HG03135 (cell line): Measurements from ENCODE around the gene HYKK.
A peak's percentile ranks its signal among the peaks of the same experiment; 100 is the strongest.
"Not testable (repeated sequence)": the region's sequence is repeated elsewhere in the genome, so short reads cannot be mapped to it uniquely, and the experiment has no call there.

Experiments
- ATAC-seq: cut with Tn5 transposase; IDR thresholded peaks from one replicate; pipeline ENCODE4 v1.9.1; 2021; ENCODE audit warnings: mild to moderate bottlenecking, moderate library complexity; ENCODE audit not compliant: unreplicated experiment

The HYKK gene

DNA sequence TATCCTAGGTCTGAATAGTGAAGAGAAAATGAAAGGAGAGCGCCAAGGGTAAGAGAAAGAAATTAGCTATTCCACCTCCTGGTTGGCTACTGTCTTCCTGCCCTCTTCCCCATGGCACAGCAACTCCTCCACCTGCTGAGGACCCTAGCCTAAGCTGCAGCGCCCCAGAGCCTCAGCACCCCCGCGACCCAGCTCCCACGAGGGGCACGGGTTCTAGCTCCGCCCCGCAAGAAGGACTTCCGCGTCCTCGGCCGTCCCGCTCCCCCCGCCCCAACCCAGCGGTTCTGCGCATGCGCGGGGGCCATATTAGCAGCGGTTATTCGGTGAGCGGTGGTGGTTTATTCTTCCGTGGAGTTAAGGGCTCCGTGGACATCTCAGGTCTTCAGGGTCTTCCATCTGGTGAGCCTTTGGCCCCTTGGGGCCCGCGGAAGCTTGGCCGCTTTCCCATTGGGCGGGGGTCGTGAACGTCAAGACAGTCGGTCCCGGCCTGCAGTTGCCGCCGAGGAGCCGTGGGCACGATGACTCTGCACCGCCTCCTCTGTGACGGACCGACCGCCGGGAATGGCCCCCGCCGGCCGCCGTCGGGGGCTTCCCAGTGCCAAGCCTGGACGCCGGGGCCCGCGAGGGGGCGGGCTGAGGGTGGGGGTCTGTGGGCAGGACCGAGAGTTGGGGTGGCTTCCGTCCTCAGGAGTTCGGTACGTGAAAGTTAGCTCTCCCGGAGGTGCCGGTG is 32.9 kb downstream of the HYKK start, which contains the start of gene PSMA4:
TSS of gene PSMA4 (plus strand) at position 304 of the 730 bp plus-strand sequence. CDS start 1,484 bp downstream, outside the sequence.
- peak; percentile 79 for ATAC-seq

- ATAC-seq = no peak
These were observed 33.7 kb downstream of the HYKK start for GRCh38 chr15:78540871-78541743.

DNA sequence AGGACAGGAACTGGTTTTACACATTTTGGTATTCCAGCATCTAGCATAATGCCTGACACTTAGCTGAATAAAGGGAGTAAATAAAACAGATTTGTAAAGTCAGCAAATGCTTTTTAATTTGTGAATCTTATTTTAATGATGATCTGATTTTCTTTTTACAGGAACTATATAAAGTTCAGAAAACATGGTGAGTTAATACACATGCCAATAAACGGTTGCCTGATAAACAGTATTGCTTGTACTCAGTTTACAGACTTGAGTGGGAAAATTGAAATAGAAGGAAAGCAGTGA is 34.3 kb downstream of the HYKK start:
- ATAC-seq = no peak

GRCh38 chr15:78542647-78543046 is 35.3 kb downstream of the HYKK start:
- no peak for ATAC-seq

- no peak for ATAC-seq
These were observed 42.8 kb downstream of the HYKK start for GRCh38 chr15:78550194-78550593.

- no peak for ATAC-seq
These were observed 43.4 kb downstream of the HYKK start for GRCh38 chr15:78550815-78551214.

GRCh38 chr15:78551902-78552301 is 44.5 kb downstream of the HYKK start:
- no peak for ATAC-seq

DNA sequence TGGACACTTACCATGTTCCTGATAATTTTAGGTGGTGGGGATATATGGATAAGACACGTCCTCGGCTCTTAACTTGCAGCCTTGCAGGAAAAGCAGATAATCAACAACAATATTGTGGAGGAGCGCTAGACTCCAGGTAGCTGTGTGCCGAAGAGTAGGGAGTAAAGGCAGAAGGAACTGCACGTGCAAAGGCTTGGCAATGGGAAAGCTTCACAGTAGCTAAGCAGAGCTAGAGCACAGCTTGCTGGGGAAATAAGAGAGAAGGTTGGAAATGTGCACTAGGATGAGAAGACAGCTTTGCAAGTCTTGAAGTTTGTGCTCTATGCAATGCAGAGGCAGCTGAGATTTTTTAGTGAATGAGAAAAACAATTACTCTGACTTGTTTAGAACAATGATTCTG is 45.2 kb downstream of the HYKK start:
- ATAC-seq = no peak

DNA sequence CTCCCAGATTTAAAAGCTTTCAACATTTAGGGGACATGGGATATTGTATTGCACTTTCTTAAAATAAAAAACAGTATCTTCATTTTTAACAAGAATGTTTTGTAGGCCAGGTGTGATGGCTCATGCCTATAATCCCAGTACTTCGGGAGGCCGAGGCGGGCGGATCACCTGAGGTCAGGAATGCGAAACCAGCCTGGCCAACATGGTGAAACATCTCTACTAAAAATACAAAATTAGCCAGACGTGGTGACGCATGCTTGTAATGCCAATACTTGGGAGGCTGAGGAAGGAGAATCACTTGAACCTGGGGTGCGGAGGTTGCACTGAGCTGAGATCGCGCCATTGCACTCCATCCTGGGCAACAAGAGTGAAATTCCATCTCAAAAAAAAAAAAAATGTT is 52.8 kb downstream of the HYKK start:
- ATAC-seq = not testable (repeated sequence)

GRCh38 chr15:78561490-78561889 is 54.1 kb downstream of the HYKK start:
- ATAC-seq = no peak

DNA sequence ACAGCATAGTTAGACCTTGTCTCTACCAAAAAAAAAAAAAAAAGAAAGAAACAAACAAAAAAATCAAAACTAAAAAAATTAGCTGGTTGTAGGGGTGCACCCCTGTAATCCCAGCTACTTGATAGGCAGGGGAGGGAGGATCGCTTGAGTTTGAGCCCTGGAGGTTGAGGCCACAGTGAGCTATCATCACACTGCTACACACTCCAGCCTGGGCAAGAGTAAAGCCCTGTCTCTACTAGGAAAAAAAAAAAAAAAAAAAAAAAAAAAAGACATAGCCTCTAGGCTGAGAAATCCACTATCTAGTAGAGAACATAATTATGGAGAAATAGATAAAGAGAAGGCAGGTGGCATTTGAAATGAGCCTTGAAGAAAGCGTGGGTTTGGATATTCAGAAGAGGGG is 55.7 kb downstream of the HYKK start:
- no peak for ATAC-seq

DNA sequence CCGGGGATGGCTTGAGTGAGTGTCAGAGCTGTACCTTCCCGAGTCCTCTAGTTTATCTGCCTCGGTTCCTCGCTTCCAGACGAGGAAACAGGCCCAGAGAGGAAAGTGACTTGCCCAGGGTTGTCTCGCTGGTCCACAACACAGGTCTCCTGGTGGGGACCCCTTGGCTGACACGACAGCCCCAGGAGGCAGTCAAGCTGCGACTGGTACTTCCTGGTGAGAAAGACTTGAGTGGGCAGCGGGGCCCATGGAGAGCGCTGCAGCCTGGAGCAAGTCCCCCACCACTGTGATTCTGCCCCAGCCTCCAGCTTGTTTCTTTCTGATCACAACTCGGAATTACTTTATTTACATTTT is 57.3 kb downstream of the HYKK start:
- ATAC-seq = no peak

DNA sequence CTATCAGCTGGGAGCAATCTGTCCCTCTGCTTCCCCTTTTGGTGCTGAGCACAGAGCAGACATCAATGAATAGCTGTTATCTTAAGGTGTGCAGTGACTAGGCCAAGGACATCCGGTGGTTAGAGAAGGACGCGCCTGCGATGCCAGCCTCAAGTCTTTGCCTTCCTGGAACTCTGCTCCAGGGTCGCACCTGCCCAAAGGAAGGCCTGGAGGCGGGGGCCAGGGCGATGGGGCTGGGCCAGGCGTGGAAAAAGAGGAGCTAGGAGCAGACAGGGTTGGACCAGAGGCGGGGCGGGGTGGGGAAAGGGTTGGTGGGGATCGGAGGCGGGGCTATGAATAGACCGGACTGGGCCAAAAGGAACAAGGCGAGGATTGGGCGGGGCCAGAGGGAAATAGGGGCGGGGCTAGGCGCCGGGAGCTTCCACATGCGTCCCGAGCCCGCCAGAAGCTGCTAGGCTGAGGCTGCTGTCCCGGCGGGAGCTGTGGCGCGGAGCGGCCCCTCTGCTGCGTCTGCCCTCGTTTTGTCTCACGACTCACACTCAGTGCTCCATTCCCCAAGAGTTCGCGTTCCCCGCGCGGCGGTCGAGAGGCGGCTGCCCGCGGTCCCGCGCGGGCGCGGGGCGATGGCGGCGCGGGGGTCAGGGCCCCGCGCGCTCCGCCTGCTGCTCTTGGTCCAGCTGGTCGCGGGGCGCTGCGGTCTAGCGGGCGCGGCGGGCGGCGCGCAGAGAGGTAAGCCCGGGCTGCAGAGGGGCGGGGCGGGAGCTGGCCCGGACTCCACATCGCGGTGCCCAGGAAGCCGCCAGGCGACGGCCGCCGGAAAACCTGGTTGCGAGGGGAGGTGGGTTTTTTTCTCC is 57.9 kb downstream of the HYKK start, which contains the start of gene CHRNA5:
TSS of gene CHRNA5 (plus strand) at position 424 of the 854 bp plus-strand sequence. CDS start at position 624, 200 bp downstream.
- ATAC-seq = peak; percentile 47

DNA sequence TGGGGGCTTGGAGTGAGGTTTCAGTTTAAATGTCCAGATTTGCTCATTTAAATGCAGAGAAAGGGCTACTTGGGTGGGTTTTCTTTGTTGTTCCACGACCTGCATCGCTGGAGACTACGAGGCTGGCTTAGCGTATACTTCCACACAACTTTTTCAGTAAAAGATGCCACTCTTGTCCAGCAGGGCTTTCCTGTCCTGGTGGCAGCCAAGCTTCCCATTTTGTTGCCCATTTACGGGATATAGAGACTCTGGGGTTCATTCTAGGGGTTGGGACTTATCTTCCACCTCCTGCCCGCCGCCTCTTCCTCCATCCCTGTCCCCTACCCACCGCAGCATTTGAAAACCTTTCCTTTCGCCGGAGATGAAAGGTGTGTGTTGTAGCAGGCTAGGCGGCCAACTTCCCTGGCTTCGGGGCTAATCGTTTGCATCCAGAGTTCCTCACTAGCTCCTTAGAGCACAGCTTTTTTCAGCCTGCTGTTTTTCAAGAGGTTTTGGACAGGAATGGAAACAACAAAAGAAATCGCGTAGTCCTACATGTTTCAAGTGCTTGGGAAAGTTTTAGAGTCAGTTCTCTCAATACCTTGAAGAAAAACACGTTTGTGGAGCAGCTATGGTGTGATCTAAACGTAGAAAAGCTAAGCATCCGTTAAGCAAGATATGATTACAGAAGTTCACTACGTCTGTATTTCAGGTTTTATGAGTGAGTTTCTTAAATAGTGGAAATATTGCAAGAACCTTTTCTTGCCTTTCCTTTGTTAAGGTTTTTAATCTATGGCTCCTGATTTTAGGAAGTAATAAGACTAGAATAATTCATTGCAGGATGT is 58.8 kb downstream of the HYKK start:
- peak; percentile 21 for ATAC-seq

- no peak for ATAC-seq
These were observed 60.2 kb downstream of the HYKK start for GRCh38 chr15:78567531-78567930.

DNA sequence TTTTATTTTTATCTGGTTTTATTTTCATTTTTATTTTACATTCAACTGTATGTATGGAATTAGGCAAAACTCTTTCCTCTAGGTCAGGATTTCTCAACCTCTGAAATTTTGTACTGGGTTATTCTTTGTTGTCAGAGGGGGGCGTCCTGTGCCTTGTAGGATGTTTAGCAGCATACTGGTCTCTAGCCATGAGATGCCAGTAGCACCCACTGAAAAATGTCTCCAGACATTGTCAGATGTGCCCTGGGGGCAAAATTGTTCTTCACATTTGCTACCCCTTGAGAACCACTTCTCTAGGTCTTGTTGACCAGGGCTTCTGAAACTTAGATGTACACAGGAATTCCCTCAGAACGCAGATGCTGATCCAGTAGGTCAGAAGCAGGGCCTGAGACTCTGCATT is 63.3 kb downstream of the HYKK start:
- no peak for ATAC-seq

DNA sequence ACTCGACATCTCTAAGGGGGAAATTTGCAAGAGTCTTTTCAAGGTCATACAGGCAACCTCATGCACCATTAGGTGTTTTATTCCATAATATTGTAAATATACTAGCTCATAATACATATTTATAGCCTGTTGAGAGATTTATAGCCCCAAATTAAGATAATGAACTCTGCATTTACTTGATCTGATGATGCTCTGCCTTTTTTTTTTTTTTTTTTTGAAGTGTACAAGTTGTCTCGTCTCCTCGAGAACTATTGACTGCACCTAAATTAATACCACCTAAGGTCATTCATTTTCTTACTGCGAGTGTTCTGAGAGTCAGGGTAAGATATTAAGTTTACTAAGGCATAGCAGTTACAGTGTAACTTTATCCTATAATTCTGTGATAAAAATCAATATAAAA is 64.0 kb downstream of the HYKK start:
- no peak for ATAC-seq

GRCh38 chr15:78573416-78573815 is 66.0 kb downstream of the HYKK start:
- no peak for ATAC-seq

- ATAC-seq = no peak
These were observed 67.6 kb downstream of the HYKK start for GRCh38 chr15:78574944-78575343.
